ENCODE results near the gene C8A. TPM values are rescaled to one million over a fixed set of nuclear protein-coding genes. Genes with fewer than 3 reads are reported as not detected.

The C8A gene
- total RNA-seq, 2 donors from 2014 or later: not detected

DNA sequence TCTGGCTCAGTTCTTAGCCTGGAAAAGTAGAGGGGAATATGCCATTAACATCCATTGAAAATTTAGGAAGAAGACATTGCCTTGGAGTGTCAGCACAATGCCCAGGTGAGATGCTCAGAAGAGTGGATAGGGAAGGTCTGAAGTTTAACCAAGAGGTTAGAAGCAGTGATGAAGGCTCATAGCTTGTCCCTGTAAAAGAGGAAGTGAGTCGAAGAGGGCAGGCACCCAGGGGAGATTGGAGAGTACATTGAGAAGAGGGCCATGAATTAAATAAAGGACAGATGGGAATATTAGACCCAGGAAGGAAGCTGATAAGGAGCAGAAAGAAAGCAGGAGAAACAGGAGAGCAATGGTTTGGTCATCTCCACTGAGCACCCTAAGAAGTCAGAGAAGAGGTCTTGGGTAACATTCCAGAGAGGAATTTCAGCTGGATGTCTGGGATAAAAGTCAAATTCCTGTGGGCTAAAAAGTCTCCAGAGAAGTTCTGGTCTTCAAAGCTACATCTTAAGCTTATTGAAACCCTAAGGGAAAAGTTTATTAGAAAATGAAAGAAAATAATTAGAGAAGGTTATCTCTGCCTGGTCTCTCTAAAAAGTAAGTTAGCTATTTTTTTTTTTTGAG lies 93.9 kb downstream of the C8A start:
- no peak for DNase-seq (ENCODE audit: low spot score)
- intact Hi-C loops (cut with DNase I): no loop called here

GRCh38 chr1:56952501-56952900 lies 97.9 kb downstream of the C8A start:
- intact Hi-C loops (cut with DNase I): no loop called here
- no peak for DNase-seq (ENCODE audit: low spot score)

DNA sequence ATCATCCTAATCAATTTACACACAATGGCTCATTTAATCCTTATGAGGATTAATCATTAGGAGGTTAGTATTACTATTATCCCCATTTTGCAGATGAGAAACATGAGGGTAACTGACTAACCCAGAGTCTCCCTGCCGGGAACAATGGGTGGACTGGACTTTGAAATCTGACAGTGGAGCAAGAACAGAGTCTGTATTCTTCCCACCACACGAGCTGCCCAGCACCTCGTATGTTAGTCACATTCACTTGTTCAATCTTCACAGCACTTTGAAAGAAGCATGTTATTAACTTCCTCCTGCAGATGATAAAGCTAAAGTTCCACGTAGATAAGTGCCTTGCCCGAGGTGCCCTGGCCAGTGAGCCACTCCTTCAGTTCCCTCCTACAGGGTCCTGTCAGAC lies 98.8 kb downstream of the C8A start:
- intact Hi-C loops (cut with DNase I): no loop called here
- no peak for DNase-seq (ENCODE audit: low spot score)

GRCh38 chr1:56954664-56955063 lies 100.1 kb downstream of the C8A start:
- DNase-seq (ENCODE audit: low spot score): no peak
- intact Hi-C loops (cut with DNase I): loop anchor here in 1 of 2 donors (1.0 kb wide), 1 partner anchor 32 kb away; no protein-coding TSS in a partner anchor

DNA sequence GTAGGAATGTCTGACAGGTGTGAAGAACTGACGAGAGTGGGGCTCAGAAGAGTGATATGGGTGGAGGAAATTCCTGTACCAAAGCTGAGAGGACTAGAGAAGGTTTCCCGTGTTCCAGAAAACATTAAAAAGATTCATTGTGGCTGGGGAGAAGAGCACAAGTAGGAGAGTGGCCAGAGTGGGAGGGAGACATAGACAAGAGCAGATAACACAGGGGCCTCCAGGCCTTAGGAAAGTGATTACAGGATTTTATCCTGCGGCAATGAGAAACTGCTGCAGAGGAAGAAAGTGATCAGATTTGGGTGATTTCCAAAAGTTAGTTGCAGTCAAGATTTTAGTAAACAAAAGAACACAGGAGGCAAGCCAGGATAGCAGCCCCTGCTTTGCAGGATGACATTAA lies 103.3 kb downstream of the C8A start:
- intact Hi-C loops (cut with DNase I): no loop called here

DNA sequence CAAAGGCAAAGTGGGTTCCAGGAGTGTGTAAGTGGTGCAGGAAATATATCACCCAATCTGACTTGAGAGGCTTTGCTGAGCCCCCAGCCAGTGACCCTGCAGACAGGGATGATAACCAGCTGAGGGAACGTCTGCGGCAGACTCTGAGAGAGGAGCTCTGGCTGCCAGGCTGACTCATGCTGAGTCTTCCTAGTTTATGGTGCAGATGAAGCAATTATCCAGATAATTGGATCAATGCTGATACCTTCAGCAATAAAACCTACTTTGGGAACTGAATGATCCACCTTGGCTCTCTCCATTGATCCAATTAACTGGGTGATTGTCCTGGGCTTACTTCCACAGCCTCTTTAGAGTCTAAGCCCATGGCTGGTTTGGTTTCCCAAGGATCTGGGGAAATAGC lies 103.9 kb downstream of the C8A start:
- intact Hi-C loops (cut with DNase I): no loop called here
- DNase-seq (ENCODE audit: low spot score): no peak

More for the DNA sequence above, 103.3 kb downstream of the C8A start:
- no peak for DNase-seq (ENCODE audit: low spot score)

- no peak for DNase-seq (ENCODE audit: low spot score)
- intact Hi-C loops (cut with DNase I): no loop called here
Observed at GRCh38 chr1:56961426-56961825, 106.8 kb downstream of the C8A start.

DNA sequence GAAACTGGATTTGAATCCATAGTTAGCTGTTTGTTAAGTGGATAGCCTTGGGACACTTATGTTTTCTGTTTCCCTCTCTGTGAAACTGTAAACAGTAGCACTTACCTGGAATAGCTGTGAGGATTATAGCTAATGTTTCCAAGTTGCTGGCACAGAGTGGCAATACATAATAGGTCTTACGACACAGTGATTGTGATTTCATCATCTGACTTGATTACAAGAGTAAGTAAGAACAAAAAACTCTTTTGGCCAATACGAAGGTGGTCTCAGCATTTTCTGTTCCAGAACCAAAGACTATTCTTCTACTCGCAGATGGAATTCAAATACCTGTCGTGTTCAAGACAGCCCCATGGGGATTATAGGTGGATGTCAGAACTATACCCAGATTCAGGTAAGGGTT lies 109.1 kb downstream of the C8A start:
- no peak for DNase-seq (ENCODE audit: low spot score)
- intact Hi-C loops (cut with DNase I): no loop called here

DNA sequence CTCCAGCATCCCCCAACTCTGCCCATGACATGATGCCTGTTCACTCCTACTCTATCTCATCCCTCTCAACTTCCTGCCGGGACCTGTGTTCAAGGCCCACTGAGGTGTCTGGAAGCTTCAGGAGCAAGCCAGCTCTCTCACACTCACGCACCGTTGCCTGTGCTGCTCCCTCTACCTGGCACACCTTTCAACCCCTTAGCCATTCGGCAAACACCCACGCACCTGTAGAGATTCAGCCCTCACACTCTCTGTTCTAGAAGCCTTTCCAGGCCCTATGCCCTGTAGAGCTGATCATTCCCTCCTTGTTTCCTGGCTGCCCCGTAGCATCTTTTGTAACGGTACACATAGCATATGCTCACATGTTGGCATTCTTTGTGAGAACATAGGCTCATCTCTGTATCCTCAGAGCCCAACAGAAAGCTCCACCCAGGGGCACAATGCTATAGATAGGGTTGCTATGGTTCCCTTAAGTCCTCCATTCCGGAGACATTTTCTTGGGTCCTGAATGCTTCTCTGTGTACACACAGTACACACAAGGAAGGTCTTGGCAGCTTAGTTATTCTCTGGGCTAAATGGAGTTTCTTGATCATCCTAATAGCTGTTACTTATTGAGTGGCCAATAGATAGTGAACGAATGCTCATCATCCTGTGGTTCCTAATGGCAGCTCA lies 109.9 kb downstream of the C8A start:
- no peak for DNase-seq (ENCODE audit: low spot score)
- intact Hi-C loops (cut with DNase I): no loop called here

- intact Hi-C loops (cut with DNase I): no loop called here
- no peak for DNase-seq (ENCODE audit: low spot score)
Observed at GRCh38 chr1:56965191-56965590, 110.6 kb downstream of the C8A start.

- intact Hi-C loops (cut with DNase I): no loop called here
- no peak for DNase-seq (ENCODE audit: low spot score)
Observed at GRCh38 chr1:56965916-56966697, 111.5 kb downstream of the C8A start, which contains the start of gene C8B. C8B (minus strand) TSS chr1:56966015; CDS start chr1:56965948, 67 bp downstream.

GRCh38 chr1:56966698-56966999 lies 112.1 kb downstream of the C8A start:
- no peak for DNase-seq (ENCODE audit: low spot score)
- intact Hi-C loops (cut with DNase I): no loop called here

GRCh38 chr1:56967355-56967754 lies 112.8 kb downstream of the C8A start:
- intact Hi-C loops (cut with DNase I): no loop called here
- DNase-seq (ENCODE audit: low spot score): no peak

Other genes starting within 250 kb of the C8A start
- 10 to 100 TPM; 23.8 to 60.8 TPM for gene PRKAA2, start 209.5 kb upstream of the C8A start, total RNA-seq
- not detected for gene FYB2, start 35.4 kb upstream of the C8A start, total RNA-seq
- gene C8B, start 111.2 kb downstream of the C8A start, total RNA-seq: not detected

Data from posterior vena cava (tissue), 2 donors.